ENCODE data around the gene SLC2A5.

The SLC2A5 gene

GRCh38 chr1:9100471-9101043 lies 31.1 kb upstream of the SLC2A5 start:
- Histone ChIP-seq H4K12ac (ENCODE audit: low read depth, low read length) (no peak overlapping the region), H3K14ac (ENCODE audit: low read length) (no peak overlapping the region), H3K4ac (ENCODE audit: low read depth, low read length) (no peak overlapping the region), H3K9me3 (ENCODE audit: insufficient read depth, low read depth, low read length) (peaks cover under 1% of the 10 kb centered on the region), H3K4me1 (ENCODE audit: control insufficient read depth in 1 of 2, insufficient read depth in 2 of 2, low read length in 2 of 2) (no peaks in the 10 kb centered on the region), H4K91ac (ENCODE audit: low read depth, low read length) (no peak overlapping the region), H2AFZ (ENCODE audit: insufficient read depth, low read length, poor library complexity) (no peak overlapping the region), H2BK5ac (ENCODE audit: low read depth, low read length, poor library complexity) (no peak overlapping the region), H3K4me2 (ENCODE audit: low read length) (no peak overlapping the region), H2BK12ac (ENCODE audit: low read length) (no peak overlapping the region), H3K27me3 (ENCODE audit: insufficient read depth, low read length) (no peaks in the 10 kb centered on the region), H3K79me1 (ENCODE audit: low read length) (no peaks in the 10 kb centered on the region), H2AK5ac (ENCODE audit: low read length) (no peak overlapping the region), H3K4me3 (ENCODE audit: low read depth, low read length) (no peak overlapping the region), H3K23ac (ENCODE audit: low read length) (no peak overlapping the region), H2BK120ac (ENCODE audit: insufficient read depth, low read length, poor library complexity) (no peak overlapping the region), H3K79me2 (ENCODE audit: control insufficient read depth, insufficient read depth, low read length, poor library complexity) (no peaks in the 10 kb centered on the region), H3K36me3 (ENCODE audit: control insufficient read depth in 1 of 2, insufficient read depth in 2 of 2, low read length in 2 of 2) (peaks cover 6 to 17% of the 10 kb centered on the region in 2 experiments), H3K9ac (ENCODE audit: low read length) (no peak overlapping the region), H3K27ac (ENCODE audit: low read depth, low read length) (no peak overlapping the region), H3K18ac (ENCODE audit: low read length) (no peak overlapping the region), H4K8ac (ENCODE audit: low read depth, low read length) (no peak overlapping the region)
- no CpG with 5 or more reads among the region's 8 CpGs for WGBS (ENCODE audit: extremely low coverage, insufficient coverage, insufficient read length)
- no peak for DNase-seq

- H3K4me2 ChIP-seq (ENCODE audit: low read length): no peak overlapping the region
- no peak overlapping the region for H4K8ac ChIP-seq (ENCODE audit: low read depth, low read length)
- no peak for DNase-seq
- no CpG with 5 or more reads among the region's 7 CpGs for WGBS (ENCODE audit: extremely low coverage, insufficient coverage, insufficient read length)
- H3K36me3 ChIP-seq (ENCODE audit: control insufficient read depth in 1 of 2, insufficient read depth in 2 of 2, low read length in 2 of 2): peaks cover 6 to 14% of the 10 kb centered on the region in 2 experiments
- no peaks in the 10 kb centered on the region for H3K79me2 ChIP-seq (ENCODE audit: control insufficient read depth, insufficient read depth, low read length, poor library complexity)
- H2AFZ ChIP-seq (ENCODE audit: insufficient read depth, low read length, poor library complexity): no peak overlapping the region
- H3K14ac ChIP-seq (ENCODE audit: low read length): no peak overlapping the region
- H3K18ac ChIP-seq (ENCODE audit: low read length): no peak overlapping the region
- no peak overlapping the region for H3K4me3 ChIP-seq (ENCODE audit: low read depth, low read length)
- no peak overlapping the region for H2BK5ac ChIP-seq (ENCODE audit: low read depth, low read length, poor library complexity)
- H2BK120ac ChIP-seq (ENCODE audit: insufficient read depth, low read length, poor library complexity): no peak overlapping the region
- peaks cover 2% of the 10 kb centered on the region for H3K9me3 ChIP-seq (ENCODE audit: insufficient read depth, low read depth, low read length)
- no peak overlapping the region for H3K27ac ChIP-seq (ENCODE audit: low read depth, low read length)
- H4K12ac ChIP-seq (ENCODE audit: low read depth, low read length): no peak overlapping the region
- no peak overlapping the region for H2AK5ac ChIP-seq (ENCODE audit: low read length)
- H4K91ac ChIP-seq (ENCODE audit: low read depth, low read length): no peak overlapping the region
- H3K4ac ChIP-seq (ENCODE audit: low read depth, low read length): no peak overlapping the region
- H3K79me1 ChIP-seq (ENCODE audit: low read length): no peaks in the 10 kb centered on the region
- no peaks in the 10 kb centered on the region for H3K27me3 ChIP-seq (ENCODE audit: insufficient read depth, low read length)
- no peak overlapping the region for H3K23ac ChIP-seq (ENCODE audit: low read length)
- H3K9ac ChIP-seq (ENCODE audit: low read length): no peak overlapping the region
- no peaks in the 10 kb centered on the region for H3K4me1 ChIP-seq (ENCODE audit: control insufficient read depth in 1 of 2, insufficient read depth in 2 of 2, low read length in 2 of 2)
- no peak overlapping the region for H2BK12ac ChIP-seq (ENCODE audit: low read length)
These were observed 30.1 kb upstream of the SLC2A5 start for GRCh38 chr1:9099555-9099954.

GRCh38 chr1:9097947-9098705 lies 28.7 kb upstream of the SLC2A5 start:
- Histone ChIP-seq H3K4me3 (ENCODE audit: low read depth, low read length) (no peak overlapping the region), H3K27me3 (ENCODE audit: insufficient read depth, low read length) (no peaks in the 10 kb centered on the region), H3K79me2 (ENCODE audit: control insufficient read depth, insufficient read depth, low read length, poor library complexity) (no peaks in the 10 kb centered on the region), H3K18ac (ENCODE audit: low read length) (no peak overlapping the region), H3K4ac (ENCODE audit: low read depth, low read length) (no peak overlapping the region), H3K79me1 (ENCODE audit: low read length) (no peaks in the 10 kb centered on the region), H3K9ac (ENCODE audit: low read length) (no peak overlapping the region), H2BK5ac (ENCODE audit: low read depth, low read length, poor library complexity) (no peak overlapping the region), H2BK120ac (ENCODE audit: insufficient read depth, low read length, poor library complexity) (no peak overlapping the region), H3K27ac (ENCODE audit: low read depth, low read length) (no peak overlapping the region), H3K14ac (ENCODE audit: low read length) (no peak overlapping the region), H2AFZ (ENCODE audit: insufficient read depth, low read length, poor library complexity) (no peak overlapping the region), H3K9me3 (ENCODE audit: insufficient read depth, low read depth, low read length) (peaks cover 2% of the 10 kb centered on the region), H3K4me2 (ENCODE audit: low read length) (no peak overlapping the region), H4K8ac (ENCODE audit: low read depth, low read length) (no peak overlapping the region), H3K23ac (ENCODE audit: low read length) (no peak overlapping the region), H4K91ac (ENCODE audit: low read depth, low read length) (no peak overlapping the region), H3K36me3 (ENCODE audit: control insufficient read depth in 1 of 2, insufficient read depth in 2 of 2, low read length in 2 of 2) (peaks cover 0 to 2% of the 10 kb centered on the region in 2 experiments), H4K12ac (ENCODE audit: low read depth, low read length) (no peak overlapping the region), H2AK5ac (ENCODE audit: low read length) (no peak overlapping the region), H2BK12ac (ENCODE audit: low read length) (no peak overlapping the region), H3K4me1 (ENCODE audit: control insufficient read depth in 1 of 2, insufficient read depth in 2 of 2, low read length in 2 of 2) (no peaks in the 10 kb centered on the region)
- WGBS (ENCODE audit: extremely low coverage, insufficient coverage, insufficient read length): no CpG with 5 or more reads among the region's 13 CpGs
- no peak for DNase-seq

- Histone ChIP-seq H3K14ac (ENCODE audit: low read length) (no peak overlapping the region), H4K91ac (ENCODE audit: low read depth, low read length) (no peak overlapping the region), H3K27ac (ENCODE audit: low read depth, low read length) (no peak overlapping the region), H2BK5ac (ENCODE audit: low read depth, low read length, poor library complexity) (no peak overlapping the region), H3K79me1 (ENCODE audit: low read length) (no peaks in the 10 kb centered on the region), H3K9ac (ENCODE audit: low read length) (no peak overlapping the region), H3K36me3 (ENCODE audit: control insufficient read depth in 1 of 2, insufficient read depth in 2 of 2, low read length in 2 of 2) (no peaks in the 10 kb centered on the region), H3K4ac (ENCODE audit: low read depth, low read length) (no peak overlapping the region), H2AFZ (ENCODE audit: insufficient read depth, low read length, poor library complexity) (no peak overlapping the region), H2BK12ac (ENCODE audit: low read length) (no peak overlapping the region), H2AK5ac (ENCODE audit: low read length) (no peak overlapping the region), H4K8ac (ENCODE audit: low read depth, low read length) (no peak overlapping the region), H3K4me2 (ENCODE audit: low read length) (no peak overlapping the region), H3K23ac (ENCODE audit: low read length) (no peak overlapping the region), H3K4me3 (ENCODE audit: low read depth, low read length) (no peak overlapping the region), H4K12ac (ENCODE audit: low read depth, low read length) (no peak overlapping the region), H2BK120ac (ENCODE audit: insufficient read depth, low read length, poor library complexity) (no peak overlapping the region), H3K79me2 (ENCODE audit: control insufficient read depth, insufficient read depth, low read length, poor library complexity) (no peaks in the 10 kb centered on the region), H3K27me3 (ENCODE audit: insufficient read depth, low read length) (no peaks in the 10 kb centered on the region), H3K9me3 (ENCODE audit: insufficient read depth, low read depth, low read length) (peaks cover 4% of the 10 kb centered on the region), H3K18ac (ENCODE audit: low read length) (no peak overlapping the region), H3K4me1 (ENCODE audit: control insufficient read depth in 1 of 2, insufficient read depth in 2 of 2, low read length in 2 of 2) (no peaks in the 10 kb centered on the region)
- DNase-seq: no peak
- WGBS (ENCODE audit: extremely low coverage, insufficient coverage, insufficient read length): no CpG with 5 or more reads among the region's 2 CpGs
These were observed 26.4 kb upstream of the SLC2A5 start for GRCh38 chr1:9095818-9096217.
